Endothelial cell of umbilical vein (primary cell): ENCODE measurements around the gene GAS2L2.

Source experiments
- MYC ChIP-seq: IDR thresholded peaks from one replicate; pipeline ENCODE4 v1.6.1; 2011; ENCODE audit warnings: mild to moderate bottlenecking, low read depth, low read length
- POLR2A ChIP-seq: IDR thresholded peaks from 2 replicates; pipeline ENCODE4 v1.6.1; 2012; ENCODE audit warnings: low read depth, mild to moderate bottlenecking, control low read depth, low read length
- POLR2AphosphoS5 ChIP-seq: IDR thresholded peaks from 2 replicates; pipeline ENCODE4 v1.6.1; 2012; ENCODE audit warnings: low read depth, mild to moderate bottlenecking, control low read depth, low read length, moderate library complexity; ENCODE audit not compliant: insufficient read depth
- TF ChIP-seq, protein P1 (sequence below), 2 donors: IDR thresholded peaks; 1 replicate in 1 of 2; 2 replicates in 1 of 2; pipeline ENCODE4 v1.5.1; 2011; ENCODE audit warnings: low read length in 2 of 2, mild to moderate bottlenecking in 2 of 2, moderate library complexity in 2 of 2, control low read depth in 1 of 2, inconsistent platforms in 1 of 2, low read depth in 1 of 2; ENCODE audit not compliant: insufficient read depth in 1 of 2; ENCODE audit errors: extremely low read depth in 1 of 2
- TF ChIP-seq, protein P2 (sequence below): IDR thresholded peaks from 2 replicates; pipeline ENCODE4 v1.6.1; 2011; ENCODE audit not compliant: insufficient read depth, insufficient read length

DNA sequence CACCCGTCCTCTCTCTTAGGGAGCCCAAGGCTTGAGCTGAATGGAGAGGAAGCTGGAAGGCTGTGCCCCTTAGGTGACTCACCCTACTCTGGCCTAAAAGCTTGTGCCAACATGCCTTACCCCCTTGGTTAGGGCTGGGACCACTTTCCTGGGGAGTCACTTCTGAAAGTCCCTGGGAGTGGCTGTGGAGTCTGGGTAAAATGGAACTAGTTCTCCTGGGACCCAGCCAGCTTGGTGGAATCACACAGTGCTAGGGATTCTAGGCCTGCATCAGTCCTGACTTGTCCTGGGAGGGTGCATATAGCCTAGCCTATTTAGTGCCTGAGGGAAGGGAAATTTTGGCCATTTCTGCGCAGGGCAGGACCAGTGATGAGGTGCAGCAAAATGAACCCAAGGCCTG lies 31.9 kb upstream of the GAS2L2 start:
- TF ChIP-seq, protein P1, sequence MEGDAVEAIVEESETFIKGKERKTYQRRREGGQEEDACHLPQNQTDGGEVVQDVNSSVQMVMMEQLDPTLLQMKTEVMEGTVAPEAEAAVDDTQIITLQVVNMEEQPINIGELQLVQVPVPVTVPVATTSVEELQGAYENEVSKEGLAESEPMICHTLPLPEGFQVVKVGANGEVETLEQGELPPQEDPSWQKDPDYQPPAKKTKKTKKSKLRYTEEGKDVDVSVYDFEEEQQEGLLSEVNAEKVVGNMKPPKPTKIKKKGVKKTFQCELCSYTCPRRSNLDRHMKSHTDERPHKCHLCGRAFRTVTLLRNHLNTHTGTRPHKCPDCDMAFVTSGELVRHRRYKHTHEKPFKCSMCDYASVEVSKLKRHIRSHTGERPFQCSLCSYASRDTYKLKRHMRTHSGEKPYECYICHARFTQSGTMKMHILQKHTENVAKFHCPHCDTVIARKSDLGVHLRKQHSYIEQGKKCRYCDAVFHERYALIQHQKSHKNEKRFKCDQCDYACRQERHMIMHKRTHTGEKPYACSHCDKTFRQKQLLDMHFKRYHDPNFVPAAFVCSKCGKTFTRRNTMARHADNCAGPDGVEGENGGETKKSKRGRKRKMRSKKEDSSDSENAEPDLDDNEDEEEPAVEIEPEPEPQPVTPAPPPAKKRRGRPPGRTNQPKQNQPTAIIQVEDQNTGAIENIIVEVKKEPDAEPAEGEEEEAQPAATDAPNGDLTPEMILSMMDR (IDR thresholded peaks at IDR 0.05; ENCODE audit: extremely low read depth in 1 of 2, insufficient read depth in 1 of 2, low read depth in 1 of 2, low read length in 2 of 2), result no peak
- TF ChIP-seq POLR2AphosphoS5 (no peak), MYC (no peak), POLR2A (no peak)
- TF ChIP-seq, protein P2, sequence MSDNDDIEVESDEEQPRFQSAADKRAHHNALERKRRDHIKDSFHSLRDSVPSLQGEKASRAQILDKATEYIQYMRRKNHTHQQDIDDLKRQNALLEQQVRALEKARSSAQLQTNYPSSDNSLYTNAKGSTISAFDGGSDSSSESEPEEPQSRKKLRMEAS, result no peak
